AG04450 (cell line): ENCODE measurements around the gene XG. TPM values are rescaled to one million over a fixed set of nuclear protein-coding genes. Genes with fewer than 3 reads are reported as not detected.
"Not testable (repeated sequence)": the region's sequence is repeated elsewhere in the genome, so short reads cannot be mapped to it uniquely, and the experiment has no call there.

ENCODE experiments used
- CTCF ChIA-PET: fragments of 300-600, 350-600 bp; formaldehyde crosslinking; extraction: SDS; loops from one replicate; lab custom pipeline; 2022; ENCODE audit warnings: antibody characterized with exemption, inconsistent platforms; lab: Charles Lee
- POLR2A ChIA-PET: fragments of 350-600 bp; formaldehyde crosslinking; extraction: SDS; loops from one replicate; lab custom pipeline; 2021; ENCODE audit warnings: antibody characterized with exemption, inconsistent platforms; lab: Yijun Ruan, JAX
- DNase-seq: peaks from one replicate; pipeline ENCODE4 v3.0.0-alpha.2; 2011; ENCODE audit warnings: low read depth, low spot score
- H3K27ac ChIP-seq: one replicate; pipeline ENCODE4 v1.5.1; 2012; ENCODE audit warnings: low read depth, low read length, control low read depth
- H3K27me3 ChIP-seq: one replicate; pipeline ENCODE4 v1.6.0; 2012; ENCODE audit warnings: low read length; ENCODE audit not compliant: control insufficient read depth, insufficient read depth
- H3K4me3 ChIP-seq: 2 replicates; pipeline ENCODE4 v1.5.1; 2011; ENCODE audit warnings: mild to moderate bottlenecking, low read depth, low read length, control low read depth
- H3K9me3 ChIP-seq: 2 replicates; pipeline ENCODE4 v1.5.1; 2012; ENCODE audit warnings: low read length; ENCODE audit not compliant: control insufficient read depth, insufficient read depth
- CTCF ChIP-seq: IDR thresholded peaks from 2 replicates; pipeline ENCODE4 v1.5.1; 2011; ENCODE audit warnings: low read depth, low read length, control low read depth, inconsistent platforms
- polyA plus RNA-seq: library from polyadenylated mRNA; depleted of rRNA; stranded (reverse); fragments of >200 nt; gene quantifications from 2 replicates; pipeline ENCODE4 v1.2.3, GENCODE V29; 2011

The XG gene
- polyA plus RNA-seq, 1 experiment, result not detected

- Histone ChIP-seq H3K4me3 (no peak overlapping the region), H3K9me3 (no peaks in the 10 kb centered on the region), H3K27ac (no peak overlapping the region), H3K27me3 (no peaks in the 10 kb centered on the region)
- ChIA-PET POLR2A (no interaction called here), CTCF (no interaction called here)
- no peak for TF ChIP-seq CTCF
- no peak for DNase-seq
Measured at GRCh38 chrX:2788980-2789379, 37.1 kb downstream of the XG start.

- no peak for TF ChIP-seq CTCF
- DNase-seq, result no peak
- ChIA-PET POLR2A (no interaction called here), CTCF (no interaction called here)
- no peak overlapping the region for H3K4me3 ChIP-seq
- H3K27me3 ChIP-seq, result no peaks in the 10 kb centered on the region
- no peaks in the 10 kb centered on the region for H3K9me3 ChIP-seq
- no peak overlapping the region for H3K27ac ChIP-seq
Measured at GRCh38 chrX:2789569-2789968, 37.7 kb downstream of the XG start.

GRCh38 chrX:2793752-2794151, 41.9 kb downstream of the XG start:
- H3K9me3 ChIP-seq, result no peaks in the 10 kb centered on the region
- no peak overlapping the region for H3K4me3 ChIP-seq
- no peak overlapping the region for H3K27ac ChIP-seq
- no peaks in the 10 kb centered on the region for H3K27me3 ChIP-seq
- DNase-seq, result no peak
- POLR2A ChIA-PET, result interaction anchor here (0.5 kb wide), 1 partner anchor 26 kb away, joined by 3 read pairs; no protein-coding TSS in a partner anchor
- CTCF ChIA-PET, result no interaction called here
- no peak for TF ChIP-seq CTCF

GRCh38 chrX:2794336-2794735, 42.5 kb downstream of the XG start:
- ChIA-PET POLR2A (interaction anchor here (0.5 kb wide), 1 partner anchor 25 kb away, joined by 3 read pairs; no protein-coding TSS in a partner anchor), CTCF (no interaction called here)
- no peaks in the 10 kb centered on the region for H3K9me3 ChIP-seq
- no peak for DNase-seq
- no peak overlapping the region for H3K27ac ChIP-seq
- H3K27me3 ChIP-seq, result no peaks in the 10 kb centered on the region
- no peak overlapping the region for H3K4me3 ChIP-seq
- no peak for TF ChIP-seq CTCF

GRCh38 chrX:2796808-2797207, 45.0 kb downstream of the XG start:
- POLR2A ChIA-PET, CTCF ChIA-PET, H3K27me3 ChIP-seq, H3K27ac ChIP-seq, H3K9me3 ChIP-seq, DNase-seq, H3K4me3 ChIP-seq: not testable (repeated sequence)

- H3K27ac ChIP-seq, result no peak overlapping the region
- H3K4me3 ChIP-seq, result no peak overlapping the region
- ChIA-PET CTCF (no interaction called here), POLR2A (no interaction called here)
- H3K27me3 ChIP-seq, result no peaks in the 10 kb centered on the region
- DNase-seq, result no peak
- TF ChIP-seq CTCF, result no peak
- H3K9me3 ChIP-seq, result no peaks in the 10 kb centered on the region
Measured at GRCh38 chrX:2799369-2799768, 47.5 kb downstream of the XG start.

GRCh38 chrX:2799980-2800379, 48.1 kb downstream of the XG start:
- H3K4me3 ChIP-seq, H3K9me3 ChIP-seq, POLR2A ChIA-PET, H3K27me3 ChIP-seq, DNase-seq, H3K27ac ChIP-seq: not testable (repeated sequence)
- CTCF ChIA-PET, result interaction anchor here (1.4 kb wide), 1 partner anchor 20 kb away, joined by 3 read pairs; no protein-coding TSS in a partner anchor
